ENCODE results near the gene TBC1D14. TPM values are rescaled to one million over a fixed set of nuclear protein-coding genes. Genes with fewer than 3 reads are reported as not detected.
"Not testable (repeated sequence)": the region's sequence is repeated elsewhere in the genome, so short reads cannot be mapped to it uniquely, and the experiment has no call there.

The TBC1D14 gene
- polyA plus RNA-seq, 3 donors, result 36.3 to 44.7 (median 39.3) TPM

- H3K27ac Mint-ChIP-seq, result peak overlapping the region; percentile 35 to 99 (median 97)
- Histone ChIP-seq H3K9me3 (replicated peaks in 1 of 2; ENCODE audit: control insufficient read depth in 1 of 2, insufficient read depth in 1 of 2, low read length in 2 of 2) (peaks cover 9 to 18% of the 10 kb centered on the region in 2 donors), H3K27ac (ENCODE audit: low read depth in 1 of 2, low read length in 2 of 2) (peak overlapping the region in 1 of 2 donors; percentile 88), H3K9ac (ENCODE audit: insufficient read depth, low read length, poor library complexity, severe bottlenecking) (no peak overlapping the region), H4K20me1 (ENCODE audit: insufficient read depth, low read length) (no peaks in the 10 kb centered on the region), H3K27me3 (ENCODE audit: control insufficient read depth in 2 of 2, insufficient read depth in 2 of 2, low read length in 2 of 2) (no peaks in the 10 kb centered on the region), H3K4me3 (replicated peaks in 1 of 3; ENCODE audit: low read depth in 2 of 3, low read length in 3 of 3) (no peak overlapping the region), H3K79me2 (ENCODE audit: insufficient read depth, low read length) (no peaks in the 10 kb centered on the region), H3K4me2 (replicated peaks; ENCODE audit: extremely low read depth, low read length, poor library complexity, severe bottlenecking) (no peak overlapping the region), H3K36me3 (replicated peaks in 1 of 2; ENCODE audit: control insufficient read depth in 1 of 2, insufficient read depth in 2 of 2, low read length in 2 of 2) (no peaks in the 10 kb centered on the region), H3K4me1 (ENCODE audit: control insufficient read depth in 1 of 2, insufficient read depth in 2 of 2, low read length in 2 of 2) (peaks cover 87 to 93% of the 10 kb centered on the region in 2 donors), H2AFZ (ENCODE audit: insufficient read depth, low read depth, low read length, poor library complexity, severe bottlenecking) (no peak overlapping the region)
- intact Hi-C loops (cut with micrococcal nuclease), result loop anchor here in 1 of 2 donors (5.0 kb wide), 1 partner anchor 52 kb away; no protein-coding TSS in a partner anchor
- peaks cover 88% of the 10 kb centered on the region for H3K4me1 Mint-ChIP-seq
- no peak for TF ChIP-seq CTCF (IDR thresholded peaks at IDR 0.05)
- H3K4me3 Mint-ChIP-seq, result no peak overlapping the region
- DNase-seq, result no peak
- H3K27me3 Mint-ChIP-seq (ENCODE audit: low read depth in 3 of 3), result peaks cover 1 to 2% (median 1%) of the 10 kb centered on the region in 3 donors
- peaks cover 5 to 20% (median 17%) of the 10 kb centered on the region in 7 donors for H3K9me3 Mint-ChIP-seq
- peaks cover 8% of the 10 kb centered on the region in 2 donors for H3K36me3 Mint-ChIP-seq
- WGBS (ENCODE audit: insufficient coverage), result no CpG with 5 or more reads among the region's 3 CpGs
Measured at GRCh38 chr4:6890358-6890757, 19.3 kb upstream of the TBC1D14 start.

DNA sequence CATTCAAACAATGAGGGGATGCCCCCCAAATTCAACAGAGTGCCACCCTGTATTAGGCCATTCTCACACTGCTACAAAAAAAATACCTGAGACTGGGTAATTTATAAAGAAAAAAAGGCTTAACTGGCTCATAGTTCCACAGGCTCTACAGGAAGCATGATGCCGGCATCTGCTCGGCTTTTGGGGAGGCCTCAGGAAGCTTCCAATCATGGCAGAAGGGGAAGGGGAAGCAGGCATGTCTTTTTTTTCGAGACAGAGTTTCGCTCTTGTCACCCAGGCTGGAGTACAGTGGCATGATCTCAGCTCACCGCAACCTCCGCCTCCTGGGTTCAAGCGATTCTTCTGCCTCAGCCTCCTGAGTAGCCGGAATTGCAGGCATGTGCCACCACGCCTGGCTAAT lies 18.7 kb upstream of the TBC1D14 start:
- not testable (repeated sequence) for H3K79me2 ChIP-seq (ENCODE audit: insufficient read depth, low read length); H3K27me3 Mint-ChIP-seq (ENCODE audit: low read depth in 3 of 3); H3K36me3 ChIP-seq (replicated peaks in 1 of 2; ENCODE audit: control insufficient read depth in 1 of 2, insufficient read depth in 2 of 2, low read length in 2 of 2); DNase-seq; H3K36me3 Mint-ChIP-seq; H3K4me2 ChIP-seq (replicated peaks; ENCODE audit: extremely low read depth, low read length, poor library complexity, severe bottlenecking); H2AFZ ChIP-seq (ENCODE audit: insufficient read depth, low read depth, low read length, poor library complexity, severe bottlenecking); H4K20me1 ChIP-seq (ENCODE audit: insufficient read depth, low read length); H3K4me3 ChIP-seq (replicated peaks in 1 of 3; ENCODE audit: low read depth in 2 of 3, low read length in 3 of 3); H3K27me3 ChIP-seq (ENCODE audit: control insufficient read depth in 2 of 2, insufficient read depth in 2 of 2, low read length in 2 of 2); H3K9ac ChIP-seq (ENCODE audit: insufficient read depth, low read length, poor library complexity, severe bottlenecking); H3K4me3 Mint-ChIP-seq
- Mint-ChIP-seq H3K9me3 (peaks cover 6 to 20% (median 18%) of the 10 kb centered on the region in 7 donors), H3K4me1 (peaks cover 81% of the 10 kb centered on the region), H3K27ac (peak overlapping the region; percentile 94 to 99 (median 97))
- 64% methylated on average over 7 of the region's 9 CpGs for WGBS (ENCODE audit: insufficient coverage)
- intact Hi-C loops (cut with micrococcal nuclease), result loop anchor here in 1 of 2 donors (5.0 kb wide), 1 partner anchor 51 kb away; no protein-coding TSS in a partner anchor
- H3K9me3 ChIP-seq (replicated peaks in 1 of 2; ENCODE audit: control insufficient read depth in 1 of 2, insufficient read depth in 1 of 2, low read length in 2 of 2), result peaks cover 9 to 19% of the 10 kb centered on the region in 2 donors
- H3K27ac ChIP-seq (ENCODE audit: low read depth in 1 of 2, low read length in 2 of 2), result peak overlapping the region; percentile 80 to 88
- peaks cover 81 to 87% of the 10 kb centered on the region in 2 donors for H3K4me1 ChIP-seq (ENCODE audit: control insufficient read depth in 1 of 2, insufficient read depth in 2 of 2, low read length in 2 of 2)

Measured in CD14-positive monocyte (primary cell).